Keratinocyte (primary cell): ENCODE results near the gene CACNA2D1. TPM values are rescaled to one million over a fixed set of nuclear protein-coding genes. Genes with fewer than 3 reads are reported as not detected.

ENCODE experiments used
- DNase-seq: peaks from one replicate; pipeline ENCODE4 v3.0.0-alpha.2; 2011; ENCODE audit warnings: low read depth, missing footprints, low spot score
- FAIRE-seq: peaks from 2 replicates; lab custom pipeline; 2011; peaks lifted over from hg19 to GRCh38; lab: Jason Lieb, UNC
- H2AFZ ChIP-seq: 2 replicates; pipeline ENCODE4 v1.6.0; 2012; ENCODE audit warnings: low read length, control low read depth, inconsistent platforms; ENCODE audit not compliant: control insufficient read depth
- H3K27ac ChIP-seq: 2 replicates; pipeline ENCODE4 v1.5.1; 2011; ENCODE audit warnings: low read length; ENCODE audit not compliant: control insufficient read depth, insufficient read depth
- H3K27me3 ChIP-seq: 3 replicates; pipeline ENCODE4 v1.6.0; 2011; ENCODE audit warnings: low read length; ENCODE audit not compliant: control insufficient read depth, insufficient read depth; ENCODE audit errors: extremely low read depth
- H3K36me3 ChIP-seq, 2 experiments: 2 replicates in 1 of 2; 3 replicates in 1 of 2; pipeline ENCODE4 v1.5.1; 2011; ENCODE audit warnings: low read length in 2 of 2, mild to moderate bottlenecking in 1 of 2; ENCODE audit not compliant: control insufficient read depth in 2 of 2, insufficient read depth in 2 of 2; ENCODE audit errors: extremely low read depth in 1 of 2
- H3K4me1 ChIP-seq: 3 replicates; pipeline ENCODE4 v1.5.1; 2011; ENCODE audit warnings: low read length; ENCODE audit not compliant: control insufficient read depth, insufficient read depth; ENCODE audit errors: extremely low read depth
- H3K4me2 ChIP-seq: 3 replicates; pipeline ENCODE4 v1.6.0; 2011; ENCODE audit warnings: low read depth, low read length; ENCODE audit not compliant: control insufficient read depth, insufficient read depth; ENCODE audit errors: extremely low read depth
- H3K4me3 ChIP-seq, 3 experiments: fragments of 200-600 bp in 1 of 3; sonication (generic) in 1 of 3; 2 replicates in 2 of 3; 3 replicates in 1 of 3; pipeline ENCODE4 v1.5.1; 2011 to 2016; ENCODE audit warnings: low read length in 3 of 3, mild to moderate bottlenecking in 3 of 3, control low read depth in 2 of 3, inconsistent platforms in 1 of 3, low read depth in 1 of 3, mixed read lengths in 1 of 3, mixed run types in 1 of 3, moderate library complexity in 1 of 3; ENCODE audit not compliant: control insufficient read depth in 2 of 3, insufficient read depth in 2 of 3; ENCODE audit errors: extremely low read depth in 1 of 3
- H3K79me2 ChIP-seq: 2 replicates; pipeline ENCODE4 v1.6.0; 2012; ENCODE audit warnings: low read length; ENCODE audit not compliant: control insufficient read depth, insufficient read depth
- H3K9ac ChIP-seq: 3 replicates; pipeline ENCODE4 v1.6.0; 2011; ENCODE audit warnings: low read length; ENCODE audit not compliant: control insufficient read depth, insufficient read depth; ENCODE audit errors: extremely low read depth
- H3K9me1 ChIP-seq: 3 replicates; pipeline ENCODE4 v1.6.0; 2011; ENCODE audit warnings: low read length; ENCODE audit not compliant: control insufficient read depth, insufficient read depth; ENCODE audit errors: extremely low read depth
- H3K9me3 ChIP-seq: 2 replicates; pipeline ENCODE4 v1.5.1; 2012; ENCODE audit warnings: low read depth, low read length; ENCODE audit not compliant: control insufficient read depth
- H4K20me1 ChIP-seq: 3 replicates; pipeline ENCODE4 v1.6.0; 2011; ENCODE audit warnings: low read length; ENCODE audit not compliant: control insufficient read depth, insufficient read depth; ENCODE audit errors: extremely low read depth
- EZH2 ChIP-seq: IDR thresholded peaks from one replicate; pipeline ENCODE4 v1.6.1; 2012; ENCODE audit warnings: inconsistent platforms, mild to moderate bottlenecking, low read length, moderate library complexity
- dilution Hi-C: fragments of 300-500 bp; cut with MboI; formaldehyde crosslinking; loops from one replicate; pipeline ENCODE4 v1.7.0; 2020; ENCODE audit warnings: low sequenced_read_pairs; ENCODE audit not compliant: extremely low pct_ligation_motif_present
- polyA plus RNA-seq, 5 experiments: library from polyadenylated mRNA; depleted of rRNA in 3 of 5; stranded (reverse) in 3 of 5; stranded (forward) in 1 of 5; unstranded in 1 of 5; fragments of >200 nt; gene quantifications; 1 replicate in 1 of 5; 2 replicates in 3 of 5; 3 replicates in 1 of 5; pipeline versions ENCODE4 v1.2.1 to v1.2.3, GENCODE V29; 2011 to 2012; ENCODE audit warnings: missing spikeins in 2 of 5, low read depth in 1 of 5, low replicate concordance in 1 of 5
- TF ChIP-seq, protein P1 (sequence below), 3 experiments: IDR thresholded peaks in 1 of 3; conservative IDR thresholded peaks in 1 of 3; optimal IDR thresholded peaks in 1 of 3; 2 replicates in 2 of 3; 3 replicates in 1 of 3; pipeline versions ENCODE3 to v1.5.1; 2011; ENCODE audit warnings: low read length in 3 of 3, mild to moderate bottlenecking in 3 of 3, moderate library complexity in 2 of 3, control low read depth in 1 of 3, inconsistent platforms in 1 of 3; ENCODE audit not compliant: insufficient read depth in 2 of 3; ENCODE audit errors: extremely low read depth in 1 of 3

Gene CACNA2D1
- polyA plus RNA-seq, 1 donor (not counting 4 experiments of a cell fraction or from before 2014, with no cell fraction given), result 1.8 TPM

GRCh38 chr7:82319674-82320118, 123.9 kb downstream of the CACNA2D1 start:
- Histone ChIP-seq H3K27me3 (no peaks in the 10 kb centered on the region), H3K36me3 (no peaks in the 10 kb centered on the region), H3K27ac (no peak overlapping the region), H3K9me1 (no peaks in the 10 kb centered on the region), H3K4me3 (no peak overlapping the region), H2AFZ (peak overlapping the region; percentile 70), H3K4me2 (no peak overlapping the region), H3K9me3 (no peaks in the 10 kb centered on the region), H3K4me1 (no peaks in the 10 kb centered on the region), H3K9ac (no peak overlapping the region), H4K20me1 (no peaks in the 10 kb centered on the region), H3K79me2 (no peaks in the 10 kb centered on the region)
- dilution Hi-C loops, result no loop called here
- TF ChIP-seq, protein P1, sequence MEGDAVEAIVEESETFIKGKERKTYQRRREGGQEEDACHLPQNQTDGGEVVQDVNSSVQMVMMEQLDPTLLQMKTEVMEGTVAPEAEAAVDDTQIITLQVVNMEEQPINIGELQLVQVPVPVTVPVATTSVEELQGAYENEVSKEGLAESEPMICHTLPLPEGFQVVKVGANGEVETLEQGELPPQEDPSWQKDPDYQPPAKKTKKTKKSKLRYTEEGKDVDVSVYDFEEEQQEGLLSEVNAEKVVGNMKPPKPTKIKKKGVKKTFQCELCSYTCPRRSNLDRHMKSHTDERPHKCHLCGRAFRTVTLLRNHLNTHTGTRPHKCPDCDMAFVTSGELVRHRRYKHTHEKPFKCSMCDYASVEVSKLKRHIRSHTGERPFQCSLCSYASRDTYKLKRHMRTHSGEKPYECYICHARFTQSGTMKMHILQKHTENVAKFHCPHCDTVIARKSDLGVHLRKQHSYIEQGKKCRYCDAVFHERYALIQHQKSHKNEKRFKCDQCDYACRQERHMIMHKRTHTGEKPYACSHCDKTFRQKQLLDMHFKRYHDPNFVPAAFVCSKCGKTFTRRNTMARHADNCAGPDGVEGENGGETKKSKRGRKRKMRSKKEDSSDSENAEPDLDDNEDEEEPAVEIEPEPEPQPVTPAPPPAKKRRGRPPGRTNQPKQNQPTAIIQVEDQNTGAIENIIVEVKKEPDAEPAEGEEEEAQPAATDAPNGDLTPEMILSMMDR (optimal IDR thresholded peaks at IDR 0.05 in 1 of 3, IDR thresholded peaks at IDR 0.05 in 1 of 3, conservative IDR thresholded peaks at IDR 0.05 in 1 of 3; ENCODE audit: extremely low read depth in 1 of 3, insufficient read depth in 2 of 3, low read length in 3 of 3), result no peak
- no peak for TF ChIP-seq EZH2
- DNase-seq (no peak), FAIRE-seq (no peak)

- Histone ChIP-seq H3K27me3 (no peaks in the 10 kb centered on the region), H3K4me2 (no peak overlapping the region), H4K20me1 (no peaks in the 10 kb centered on the region), H3K79me2 (no peaks in the 10 kb centered on the region), H3K27ac (no peak overlapping the region), H2AFZ (no peak overlapping the region), H3K9ac (no peak overlapping the region), H3K4me3 (no peak overlapping the region), H3K9me3 (no peaks in the 10 kb centered on the region), H3K9me1 (no peaks in the 10 kb centered on the region), H3K4me1 (no peaks in the 10 kb centered on the region), H3K36me3 (no peaks in the 10 kb centered on the region)
- FAIRE-seq (no peak), DNase-seq (no peak)
- dilution Hi-C loops, result no loop called here
- TF ChIP-seq EZH2, result no peak
- TF ChIP-seq, protein P1 (optimal IDR thresholded peaks at IDR 0.05 in 1 of 3, IDR thresholded peaks at IDR 0.05 in 1 of 3, conservative IDR thresholded peaks at IDR 0.05 in 1 of 3; ENCODE audit: extremely low read depth in 1 of 3, insufficient read depth in 2 of 3, low read length in 3 of 3), result no peak
Observed at GRCh38 chr7:82318786-82319185, 124.8 kb downstream of the CACNA2D1 start.
